ENCODE measurements around the gene HRK. TPM values are rescaled to one million over a fixed set of nuclear protein-coding genes. Genes with fewer than 3 reads are reported as not detected.
A peak's percentile ranks its signal among the peaks of the same experiment; 100 is the strongest.

The HRK gene
- total and polyA plus RNA-seq, 2 of the 4 experiments (the other 2 are of a cell fraction) = not detected

GRCh38 chr12:116864371-116865160, 16.7 kb downstream of the HRK start:
- peak overlapping the region; percentile 67 for H3K27ac ChIP-seq (ENCODE audit: insufficient read depth, low read length)
- dilution Hi-C loops (cut with HindIII; ENCODE audit: low sequenced_read_pairs, unreplicated experiment) (no loop called here), intact Hi-C loops (cut with micrococcal nuclease) (no loop called here), in situ Hi-C loops (cut with MboI; ENCODE audit: low sequenced_read_pairs) (no loop called here)
- peak overlapping the region; percentile 54 to 63; a peak in 3 of 4 replicates for H4K8ac ChIP-seq (ENCODE audit: low read depth in 2 of 2, low read length in 2 of 2)
- H3K4ac ChIP-seq (ENCODE audit: low read depth, low read length) = peak overlapping the region; percentile 87
- H4K20me1 ChIP-seq (ENCODE audit: insufficient read depth, low read length) = no peaks in the 10 kb centered on the region
- peak overlapping the region; percentile 60 for H2AK5ac ChIP-seq (ENCODE audit: low read depth, low read length)
- POLR2A ChIA-PET (ENCODE audit: unreplicated experiment) = no interaction called here
- no peaks in the 10 kb centered on the region for H3K9me3 ChIP-seq (ENCODE audit: control insufficient read depth, insufficient read depth, low read length)
- peak overlapping the region; percentile 57; the same call in 2 of the 3 replicates for H2BK15ac ChIP-seq (ENCODE audit: low read depth, low read length)
- H3K23ac ChIP-seq (ENCODE audit: low read depth, low read length) = peak overlapping the region; percentile 51
- peak overlapping the region; percentile 94 for H2BK120ac ChIP-seq (ENCODE audit: low read depth, low read length)
- peak overlapping the region; percentile 70 for H3K14ac ChIP-seq (replicated peaks; ENCODE audit: low read depth, low read length)
- H2BK5ac ChIP-seq (ENCODE audit: low read depth, low read length, poor library complexity, severe bottlenecking) = peak overlapping the region; percentile 22
- H3K27me3 ChIP-seq (ENCODE audit: control insufficient read depth, insufficient read depth, low read length) = 0 out of 2 replicates have a peak, but pooled peaks cover 2% of the 10 kb centered on the region
- DNase-seq (peak; percentile 87), ATAC-seq (ENCODE audit: low read depth) (peak; percentile 71)
- H3K4me2 ChIP-seq (ENCODE audit: low read depth, low read length) = no peak overlapping the region; the same call in 1 of the 2 replicates
- H4K5ac ChIP-seq (ENCODE audit: low read depth, low read length) = peak overlapping the region; percentile 62
- H3K4me1 ChIP-seq (ENCODE audit: control insufficient read depth, insufficient read depth, low read length) = peaks cover 5% of the 10 kb centered on the region
- peak overlapping the region; percentile 38 for H2AFZ ChIP-seq (replicated peaks; ENCODE audit: low read length, poor library complexity)
- no TSS peak for BruUV-seq (replicated peaks)
- 0 out of 2 replicates have a peak overlapping the region, but pooled peaks have one; percentile 20 for H3K9ac ChIP-seq (ENCODE audit: low read depth, low read length)
- peaks cover 14% of the 10 kb centered on the region for H3K9me1 ChIP-seq (ENCODE audit: insufficient read depth, low read length)
- 20% methylated on average over 1 of the region's 13 CpGs; no CpG with 5 or more reads in 1 of the 2 experiments for WGBS, 2 experiments (ENCODE audit: extremely low coverage in 2 of 2, insufficient read length in 1 of 2)
- TF ChIP-seq MAZ (IDR thresholded peaks at IDR 0.05; ENCODE audit: borderline replicate concordance, low read depth, low read length) = 0 out of 2 replicates have a peak, but pooled peaks have one; percentile 32
- no peak for TF ChIP-seq NFE2L2 (IDR thresholded peaks at IDR 0.05; ENCODE audit: low read depth, low read length)
- TF ChIP-seq SMC3 (IDR thresholded peaks at IDR 0.05; ENCODE audit: low read depth, low read length) = no peak
- TF ChIP-seq MXI1 (IDR thresholded peaks at IDR 0.05; ENCODE audit: borderline replicate concordance, low read depth, low read length) = no peak
- 0 out of 2 replicates have a peak, but pooled peaks have one; percentile 1 for TF ChIP-seq MAFK (IDR thresholded peaks at IDR 0.05; ENCODE audit: low read depth, low read length)
- 0 out of 2 replicates have a peak, but pooled peaks have one; percentile 21 for TF ChIP-seq CEBPB (IDR thresholded peaks at IDR 0.05; ENCODE audit: low read depth, low read length)
- H3K18ac ChIP-seq (ENCODE audit: low read depth, low read length) = peak overlapping the region; percentile 61
- peak overlapping the region; percentile 79 for H4K91ac ChIP-seq (ENCODE audit: insufficient read depth, low read depth, low read length)
- CTCF ChIA-PET = no interaction called here
- peak overlapping the region; percentile 31; the same call in 1 of the 2 replicates for H3K56ac ChIP-seq (ENCODE audit: extremely low read depth, insufficient read depth, low read length)
- no peaks in the 10 kb centered on the region for H3K79me1 ChIP-seq (ENCODE audit: low read depth in 1 of 2, low read length in 2 of 2)
- H3K4me3 ChIP-seq (ENCODE audit: insufficient read depth, low read depth, low read length) = no peak overlapping the region
- H2BK20ac ChIP-seq (ENCODE audit: low read depth, low read length) = peak overlapping the region; percentile 96
- H2AK9ac ChIP-seq (replicated peaks; ENCODE audit: low read depth, low read length, poor library complexity) = peak overlapping the region; percentile 51
- H3K36me3 ChIP-seq (ENCODE audit: control insufficient read depth, insufficient read depth, low read length) = no peaks in the 10 kb centered on the region

Measured in IMR-90 (cell line).